Effector memory CD4-positive, alpha-beta T cell (primary cell): ENCODE data around the gene ZNF652.

Experiments used
- DNase-seq, 3 donors: peaks; one replicate each; pipeline ENCODE4 v3.0.0-alpha.2; 2020
- H3K27ac ChIP-seq: 2 replicates; pipeline ENCODE4 v1.7.0; 2013; ENCODE audit warnings: mild to moderate bottlenecking, low read length, moderate library complexity; ENCODE audit not compliant: insufficient read depth, poor library complexity, severe bottlenecking
- H3K27me3 ChIP-seq: replicated peaks from 2 replicates; pipeline ENCODE4 v1.7.0; 2013; ENCODE audit warnings: mild to moderate bottlenecking, low read length; ENCODE audit not compliant: insufficient read depth, control insufficient read depth, poor library complexity, severe bottlenecking
- H3K36me3 ChIP-seq: 2 replicates; pipeline ENCODE4 v1.7.0; 2013; ENCODE audit warnings: mild to moderate bottlenecking, low read length, moderate library complexity; ENCODE audit not compliant: control insufficient read depth, insufficient read depth
- H3K4me1 ChIP-seq: 2 replicates; pipeline ENCODE4 v1.7.0; 2013; ENCODE audit warnings: low read length, mild to moderate bottlenecking; ENCODE audit not compliant: control insufficient read depth, insufficient read depth, poor library complexity, severe bottlenecking
- H3K4me3 ChIP-seq: 2 replicates; pipeline ENCODE4 v1.7.0; 2013; ENCODE audit warnings: low read length, low read depth, mild to moderate bottlenecking; ENCODE audit not compliant: insufficient read depth, poor library complexity, severe bottlenecking
- H3K9me3 ChIP-seq: 2 replicates; pipeline ENCODE4 v1.7.0; 2013; ENCODE audit warnings: mild to moderate bottlenecking, low read length, moderate library complexity; ENCODE audit not compliant: control insufficient read depth

Gene ZNF652

DNA sequence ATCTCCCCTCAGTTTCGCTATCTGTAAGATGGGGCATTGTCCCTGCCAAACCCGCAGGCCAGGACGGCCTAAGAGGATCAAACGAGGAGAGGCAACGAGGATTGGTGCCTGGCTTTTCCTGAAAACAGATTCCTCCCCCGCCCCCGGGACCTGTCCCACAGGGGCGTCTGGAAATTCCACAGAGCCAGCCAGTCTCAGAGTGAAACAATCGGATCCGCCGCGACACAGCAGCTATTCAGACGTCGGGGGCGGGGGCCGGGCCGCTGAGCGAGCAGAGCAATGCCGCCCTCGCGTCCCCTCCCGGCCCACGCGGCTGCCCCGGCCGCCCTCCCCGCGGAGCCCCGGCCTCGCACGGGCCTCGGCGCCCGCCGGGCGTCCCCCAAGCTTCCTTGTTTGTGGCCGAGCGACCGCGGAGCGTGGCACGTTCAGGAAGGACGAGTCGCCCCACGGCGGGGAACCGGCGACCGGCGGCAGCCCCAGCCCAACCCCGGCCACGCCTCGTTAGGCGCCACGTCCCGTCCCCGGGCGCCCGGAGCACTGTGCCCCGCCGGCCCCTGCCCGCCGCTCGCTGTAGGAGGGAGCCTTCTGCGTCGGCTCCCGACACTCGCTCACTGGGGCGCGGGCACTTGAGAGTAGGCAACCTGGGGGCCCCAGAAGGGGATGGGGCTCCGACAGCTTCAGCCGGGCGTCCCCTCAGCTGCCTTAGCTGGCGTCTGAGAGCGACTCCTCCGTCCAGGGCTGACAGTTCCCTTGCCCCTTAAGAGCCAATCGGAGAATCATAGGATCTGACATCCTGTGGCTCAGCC is 101.8 kb downstream of the ZNF652 start:
- Histone ChIP-seq H3K36me3 (no peaks in the 10 kb centered on the region), H3K27ac (no peak overlapping the region), H3K4me1 (peaks cover 11% of the 10 kb centered on the region), H3K27me3 (no peaks in the 10 kb centered on the region), H3K4me3 (peak overlapping the region; percentile 58), H3K9me3 (no peaks in the 10 kb centered on the region)
- peak; percentile 14 to 29 (median 24) for DNase-seq

DNA sequence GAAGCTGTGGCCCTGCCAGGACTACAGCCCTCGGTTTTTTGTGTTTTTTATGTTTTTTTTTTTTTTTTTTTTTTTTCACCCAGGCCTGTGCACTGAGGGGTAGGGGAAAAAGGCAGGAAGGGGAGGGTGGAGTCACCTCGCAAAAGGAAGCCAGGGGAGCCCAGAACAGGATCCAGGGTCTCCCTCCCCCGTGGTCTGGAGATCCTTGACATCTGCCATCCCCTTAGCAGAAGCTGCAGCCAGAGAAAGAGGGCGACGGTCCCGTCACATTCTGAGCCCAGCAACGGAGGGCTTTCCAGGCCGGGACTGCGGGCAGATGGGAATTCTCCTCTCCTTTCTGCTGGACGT is 102.4 kb downstream of the ZNF652 start:
- no peaks in the 10 kb centered on the region for H3K27me3 ChIP-seq
- no peaks in the 10 kb centered on the region for H3K36me3 ChIP-seq
- peak overlapping the region; percentile 58 for H3K4me3 ChIP-seq
- DNase-seq: no peak
- H3K27ac ChIP-seq: no peak overlapping the region
- peaks cover 11% of the 10 kb centered on the region for H3K4me1 ChIP-seq
- H3K9me3 ChIP-seq: no peaks in the 10 kb centered on the region

DNA sequence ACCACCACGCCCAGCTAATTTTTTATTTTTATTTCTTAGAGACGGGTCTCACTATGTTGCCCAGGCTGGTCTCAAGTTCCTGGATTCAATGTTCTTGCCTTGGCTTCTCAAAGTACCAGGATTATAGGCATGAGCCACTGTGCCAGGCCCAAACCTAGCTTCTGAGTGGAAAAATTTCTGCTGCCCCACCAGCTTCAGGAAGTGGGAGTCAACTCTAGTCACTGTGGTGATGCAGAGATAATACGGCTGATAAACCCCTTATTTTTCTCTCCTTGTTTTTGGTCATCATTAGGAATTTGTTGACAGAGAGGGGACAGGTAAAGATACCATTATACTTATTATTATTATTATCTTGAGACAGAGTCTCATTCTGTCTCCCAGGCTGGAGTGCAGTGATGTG is 103.7 kb downstream of the ZNF652 start:
- no peak overlapping the region for H3K4me3 ChIP-seq
- H3K27ac ChIP-seq: no peak overlapping the region
- H3K27me3 ChIP-seq: no peaks in the 10 kb centered on the region

DNA sequence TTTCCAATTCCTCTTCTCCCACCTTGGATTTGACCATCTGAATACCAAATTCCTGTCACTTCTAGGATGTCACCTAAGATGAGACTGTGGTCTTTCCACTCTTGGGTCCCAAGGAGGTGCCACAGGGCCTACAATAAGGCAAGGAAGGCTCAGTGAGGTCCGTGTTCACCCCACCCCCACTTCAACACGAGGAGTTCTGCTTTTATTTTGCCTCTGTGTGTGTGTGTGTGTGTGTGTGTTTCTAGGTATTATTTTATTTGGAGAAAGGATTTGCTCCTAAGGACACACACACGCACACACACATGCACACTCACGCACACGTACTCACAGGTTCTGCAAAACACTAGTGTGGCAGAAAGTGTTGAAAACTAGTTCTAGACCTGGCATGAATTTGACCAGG is 106.9 kb downstream of the ZNF652 start:
- Histone ChIP-seq H3K4me1 (peaks cover 5% of the 10 kb centered on the region), H3K36me3 (no peaks in the 10 kb centered on the region), H3K27ac (no peak overlapping the region)

More for the DNA sequence above, 103.7 kb downstream of the ZNF652 start:
- H3K9me3 ChIP-seq: no peaks in the 10 kb centered on the region
- H3K36me3 ChIP-seq: no peaks in the 10 kb centered on the region
- peaks cover 11% of the 10 kb centered on the region for H3K4me1 ChIP-seq
- no peak for DNase-seq

DNA sequence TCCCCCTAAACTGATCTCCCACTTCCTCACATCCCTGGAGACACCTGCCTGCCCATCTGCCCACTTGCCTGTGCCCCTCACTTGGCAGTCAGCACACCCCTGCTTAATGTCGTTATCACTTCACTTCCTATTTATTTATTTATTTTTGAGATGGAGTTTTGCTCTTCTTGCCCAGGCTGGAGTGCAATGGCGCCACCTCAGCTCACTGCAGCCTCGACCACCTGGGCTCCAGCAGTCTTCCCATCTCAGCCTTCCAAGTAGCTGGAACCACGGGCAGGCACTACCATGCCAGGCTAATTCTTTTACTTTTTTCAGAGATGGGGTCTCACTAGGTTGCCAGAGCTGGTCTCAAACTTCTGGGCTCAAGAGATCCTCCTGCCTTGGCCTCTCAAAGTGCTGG is 108.0 kb downstream of the ZNF652 start:
- Histone ChIP-seq H3K9me3 (no peaks in the 10 kb centered on the region), H3K4me1 (no peaks in the 10 kb centered on the region), H3K27me3 (no peaks in the 10 kb centered on the region), H3K36me3 (no peaks in the 10 kb centered on the region), H3K27ac (no peak overlapping the region), H3K4me3 (no peak overlapping the region)
- DNase-seq: no peak

More for the DNA sequence above, 106.9 kb downstream of the ZNF652 start:
- Histone ChIP-seq H3K4me3 (no peak overlapping the region), H3K9me3 (no peaks in the 10 kb centered on the region), H3K27me3 (no peaks in the 10 kb centered on the region)
- DNase-seq: no peak

DNA sequence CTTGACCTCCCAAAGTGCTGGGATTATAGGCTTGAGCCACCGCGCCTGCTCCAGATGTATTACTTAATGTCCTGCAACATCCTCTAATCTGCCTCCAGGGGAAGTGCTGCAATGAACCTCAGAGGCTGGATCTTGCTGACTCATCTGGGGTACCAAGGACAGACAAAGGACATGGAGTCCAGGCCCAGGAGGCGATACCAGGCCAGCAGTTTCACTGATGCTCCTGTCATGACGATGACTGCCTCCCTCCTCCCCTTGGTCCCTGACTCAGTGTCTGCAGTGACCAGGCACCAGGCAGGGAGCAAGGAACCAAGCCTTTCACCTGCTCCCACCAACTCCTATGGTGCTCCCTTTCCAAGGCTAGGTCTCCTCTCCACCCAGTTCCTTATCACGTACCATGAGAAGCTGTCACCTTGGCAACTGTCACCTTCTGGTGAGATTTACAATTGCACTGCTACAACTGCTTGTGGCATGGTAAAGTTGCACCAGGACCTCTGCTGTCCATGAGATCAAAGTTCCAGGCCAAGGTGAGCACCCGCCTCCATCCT is 109.8 kb downstream of the ZNF652 start:
- H3K27ac ChIP-seq: no peak overlapping the region
- no peaks in the 10 kb centered on the region for H3K9me3 ChIP-seq
- H3K4me1 ChIP-seq: no peaks in the 10 kb centered on the region
- no peaks in the 10 kb centered on the region for H3K27me3 ChIP-seq
- DNase-seq: no peak
- no peak overlapping the region for H3K4me3 ChIP-seq
- no peaks in the 10 kb centered on the region for H3K36me3 ChIP-seq

DNA sequence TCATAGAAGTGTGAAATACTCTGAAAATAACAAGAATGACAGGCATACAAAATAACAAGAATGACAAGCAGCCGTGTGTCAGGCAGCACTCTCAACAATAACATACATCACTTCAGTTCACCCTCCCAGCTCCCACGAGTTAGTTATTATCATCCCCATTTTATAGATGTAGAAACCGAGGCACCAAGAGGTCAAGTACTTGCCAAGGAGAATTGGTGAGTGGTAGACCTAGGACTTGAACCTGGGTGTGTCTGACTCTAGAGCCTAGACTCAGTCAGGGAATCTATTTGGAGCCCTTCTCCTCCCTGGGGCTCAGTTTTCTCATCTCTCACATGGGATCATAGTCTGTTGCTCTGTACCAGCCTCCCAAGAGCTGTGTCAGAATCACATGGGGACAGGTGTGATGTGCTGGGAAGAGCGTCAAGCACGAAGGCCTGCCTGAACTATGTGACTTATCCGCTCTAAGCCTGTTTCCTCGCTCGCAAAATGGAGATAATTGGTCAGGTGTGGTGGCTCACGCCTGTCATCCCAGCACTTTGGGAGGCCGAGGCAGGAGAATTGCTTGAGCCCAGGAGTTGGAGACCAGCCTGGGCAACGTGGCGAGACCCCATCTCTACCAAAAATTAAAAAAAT is 112.0 kb downstream of the ZNF652 start:
- DNase-seq: no peak
- no peaks in the 10 kb centered on the region for H3K4me1 ChIP-seq
- no peak overlapping the region for H3K4me3 ChIP-seq
- H3K9me3 ChIP-seq: no peaks in the 10 kb centered on the region
- no peak overlapping the region for H3K27ac ChIP-seq
- H3K36me3 ChIP-seq: no peaks in the 10 kb centered on the region
- no peaks in the 10 kb centered on the region for H3K27me3 ChIP-seq

DNA sequence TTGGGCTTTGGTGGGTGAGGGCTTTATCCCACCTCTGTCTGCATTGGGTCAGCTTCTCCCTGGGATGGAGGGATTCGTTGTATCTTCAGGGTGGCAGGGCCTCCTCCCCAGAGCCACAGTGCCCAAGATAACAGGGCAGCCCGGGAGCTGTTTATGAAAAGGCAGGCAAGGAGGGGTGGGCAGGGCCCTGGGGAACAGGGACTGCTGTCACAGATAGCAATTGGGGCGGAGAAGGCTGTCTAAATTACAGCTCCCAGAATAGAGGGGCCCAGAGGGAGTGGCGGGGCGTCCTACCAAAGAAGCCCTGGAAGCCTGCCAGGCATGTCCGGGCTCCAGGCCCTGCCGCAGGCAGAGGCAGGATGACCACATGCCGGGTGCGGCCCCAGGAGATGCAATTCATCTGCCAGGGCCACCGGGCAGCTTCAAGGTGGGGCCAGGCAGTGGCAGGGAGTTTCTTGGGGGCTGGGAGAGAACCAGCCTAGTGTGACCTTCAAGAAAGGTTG is 112.7 kb downstream of the ZNF652 start:
- Histone ChIP-seq H3K27ac (no peak overlapping the region), H3K36me3 (no peaks in the 10 kb centered on the region), H3K9me3 (no peaks in the 10 kb centered on the region), H3K4me3 (no peak overlapping the region), H3K27me3 (no peaks in the 10 kb centered on the region), H3K4me1 (no peaks in the 10 kb centered on the region)
- no peak for DNase-seq

DNA sequence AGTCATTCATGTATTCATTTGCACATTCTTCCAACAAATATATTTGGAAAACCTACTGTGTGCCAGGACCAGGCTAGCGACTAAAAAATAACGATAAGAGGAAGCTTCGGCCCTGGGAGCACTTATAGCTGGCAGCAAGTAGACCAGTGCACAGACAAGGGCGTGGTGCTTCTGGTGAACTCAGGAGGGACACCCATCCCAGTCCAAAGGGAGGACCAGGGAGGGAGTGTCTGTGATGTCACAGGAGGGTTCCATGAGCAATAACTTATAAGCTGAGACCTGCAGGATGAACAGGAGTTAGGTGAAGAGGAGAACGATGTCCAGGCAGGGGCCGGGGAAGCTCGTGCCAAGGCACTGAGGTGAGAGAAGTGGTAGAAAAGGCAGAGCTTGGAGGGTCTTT is 114.1 kb downstream of the ZNF652 start:
- Histone ChIP-seq H3K36me3 (no peaks in the 10 kb centered on the region), H3K4me1 (no peaks in the 10 kb centered on the region), H3K4me3 (no peak overlapping the region), H3K9me3 (no peaks in the 10 kb centered on the region), H3K27me3 (no peaks in the 10 kb centered on the region), H3K27ac (no peak overlapping the region)
- DNase-seq: no peak

DNA sequence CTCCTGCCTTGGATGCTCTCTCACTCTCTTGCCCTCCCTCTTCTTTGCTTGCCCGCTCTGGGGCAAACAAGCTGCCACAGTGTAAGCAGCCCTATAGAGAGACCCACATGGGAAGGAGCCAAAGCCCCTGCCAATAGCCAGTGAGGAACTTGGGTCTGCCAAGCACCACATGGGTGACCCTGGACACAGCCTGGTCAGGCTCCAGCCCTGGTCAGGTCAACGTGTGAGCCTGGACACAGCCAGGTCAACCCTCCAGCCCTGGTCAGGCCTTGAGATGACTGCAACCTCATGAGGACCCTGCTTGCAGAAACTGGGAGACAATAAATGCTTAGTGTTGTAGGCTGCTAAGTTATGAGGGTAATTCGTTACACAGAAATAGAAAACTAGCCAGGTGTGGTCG is 117.2 kb downstream of the ZNF652 start:
- Histone ChIP-seq H3K4me1 (no peaks in the 10 kb centered on the region), H3K27ac (no peak overlapping the region), H3K4me3 (no peak overlapping the region), H3K27me3 (no peaks in the 10 kb centered on the region), H3K36me3 (no peaks in the 10 kb centered on the region), H3K9me3 (no peaks in the 10 kb centered on the region)
- no peak for DNase-seq
